Measurements from ENCODE around the gene CEP162. TPM values are rescaled to one million over a fixed set of nuclear protein-coding genes. Genes with fewer than 3 reads are reported as not detected.

The CEP162 gene
- total and polyA plus RNA-seq, 2 experiments from 2014 or later: 9.2 to 15.4 TPM

GRCh38 chr6:84222426-84222825, 5.0 kb downstream of the CEP162 start (continued):
- TF ChIP-seq ZNF462 (CRISPR knock-in tag; IDR thresholded peaks at IDR 0.05): no peak

GRCh38 chr6:84220809-84221409, 6.5 kb downstream of the CEP162 start:
- Histone ChIP-seq H3F3A (replicated peaks; ENCODE audit: low read depth) (no peaks in the 10 kb centered on the region), H2AFZ (no peak overlapping the region), H3K36me3 (ENCODE audit: insufficient read depth) (no peaks in the 10 kb centered on the region), H3K4me3 (no peak overlapping the region), H3K4me2 (no peak overlapping the region), H3K27ac (ENCODE audit: low read depth) (no peak overlapping the region), H3K9me2 (ENCODE audit: insufficient read depth) (no peaks in the 10 kb centered on the region), H3K27me3 (ENCODE audit: insufficient read depth) (no peaks in the 10 kb centered on the region), H3K4me1 (ENCODE audit: insufficient read depth) (peaks cover 7% of the 10 kb centered on the region; the same call in 1 of the 2 replicates), H3K79me2 (replicated peaks; ENCODE audit: insufficient read depth) (no peaks in the 10 kb centered on the region), H4K20me1 (replicated peaks; ENCODE audit: insufficient read depth) (no peaks in the 10 kb centered on the region)
- Mint-ChIP-seq H3K36me3 (ENCODE audit: low read depth) (no peaks in the 10 kb centered on the region), H3K27ac (no peak overlapping the region), H3K4me1 (peaks cover 23% of the 10 kb centered on the region), H3K4me3 (no peak overlapping the region), H3K27me3 (ENCODE audit: insufficient read depth, low read depth, poor library complexity) (no peaks in the 10 kb centered on the region), H3K9me3 (no peaks in the 10 kb centered on the region)
- ATAC-seq (no peak), DNase-seq (ENCODE audit: low spot score) (peak; percentile 44)
- TF ChIP-seq EZH2phosphoT487 (IDR thresholded peaks at IDR 0.05; ENCODE audit: unreplicated experiment) (no peak), CTCF (conservative IDR thresholded peaks at IDR 0.05; ENCODE audit: low read depth in 2 of 2) (peak in 1 of 2 experiments; percentile 74; a peak in 3 of 4 replicates), ZNF462 (CRISPR knock-in tag; IDR thresholded peaks at IDR 0.05) (no peak), JUNB (IDR thresholded peaks at IDR 0.05; ENCODE audit: unreplicated experiment) (no peak), EZH2 (IDR thresholded peaks at IDR 0.05; ENCODE audit: low read depth, unreplicated experiment) (no peak), POLR2AphosphoS5 (IDR thresholded peaks at IDR 0.05; ENCODE audit: low read depth) (no peak), ZNF114 (CRISPR knock-in tag; IDR thresholded peaks at IDR 0.05) (no peak)
